Measurements from ENCODE around the gene WDR45B. TPM values are rescaled to one million over a fixed set of nuclear protein-coding genes. Genes with fewer than 3 reads are reported as not detected.

Gene WDR45B
- total RNA-seq, 1 experiment from 2014 or later: 110 TPM

- Histone ChIP-seq H2BK12ac (ENCODE audit: insufficient read length, low read depth, low read length) (no peak overlapping the region), H3K23me2 (ENCODE audit: insufficient read length, low read depth, low read length, poor library complexity, severe bottlenecking) (no peaks in the 10 kb centered on the region), H4K20me1 (ENCODE audit: control insufficient read depth, insufficient read depth, insufficient read length) (no peaks in the 10 kb centered on the region), H3K18ac (ENCODE audit: insufficient read length, low read depth, low read length) (no peak overlapping the region), H3K56ac (ENCODE audit: insufficient read length, low read depth, low read length) (no peak overlapping the region), H3K4me2 (ENCODE audit: insufficient read depth, insufficient read length, low read length) (no peak overlapping the region), H3K9ac (ENCODE audit: extremely low read depth, insufficient read length, low read length) (no peak overlapping the region), H2BK120ac (ENCODE audit: low read depth, low read length, poor library complexity, severe bottlenecking) (no peak overlapping the region), H3K27ac (ENCODE audit: insufficient read length, low read depth, low read length) (no peak overlapping the region), H3K27me3 (ENCODE audit: insufficient read depth, low read length) (no peaks in the 10 kb centered on the region), H4K5ac (ENCODE audit: insufficient read length, low read depth, low read length) (no peak overlapping the region), H3K4me1 (ENCODE audit: insufficient read depth, low read length) (no peaks in the 10 kb centered on the region), H3K23ac (ENCODE audit: insufficient read length, low read depth, low read length) (no peak overlapping the region), H2BK5ac (ENCODE audit: insufficient read length, low read length) (no peak overlapping the region), H2BK20ac (ENCODE audit: low read depth, low read length, poor library complexity, severe bottlenecking) (no peak overlapping the region), H3K79me2 (ENCODE audit: insufficient read depth, low read length) (peaks cover 20% of the 10 kb centered on the region), H3T11ph (ENCODE audit: low read length) (no peak overlapping the region), H4K8ac (replicated peaks; ENCODE audit: insufficient read length, low read depth, low read length) (no peak overlapping the region), H2BK15ac (ENCODE audit: low read depth, low read length) (no peak overlapping the region), H2AK5ac (ENCODE audit: insufficient read length, low read length) (no peak overlapping the region), H2AFZ (ENCODE audit: low read length) (no peak overlapping the region), H3K79me1 (ENCODE audit: insufficient read depth, low read depth, low read length, poor library complexity, severe bottlenecking) (peaks cover 18% of the 10 kb centered on the region), H3K4ac (ENCODE audit: low read depth, low read length) (no peak overlapping the region), H4K91ac (ENCODE audit: insufficient read length, low read depth, low read length) (no peak overlapping the region), H3K14ac (ENCODE audit: insufficient read depth, low read length) (no peak overlapping the region; the same call in 1 of the 2 replicates), H3K9me3 (ENCODE audit: control insufficient read depth, low read depth, low read length) (no peaks in the 10 kb centered on the region)
- Mint-ChIP-seq H3K4me3 (no peak overlapping the region), H3K9me3 (no peaks in the 10 kb centered on the region), H3K27ac (peak overlapping the region in 2 of 3 experiments; percentile 4 to 6; a peak in 2 of 7 replicates), H3K4me1 (peaks cover 3 to 9% of the 10 kb centered on the region in 2 experiments; a peak in 3 of 4 replicates), H3K27me3 (ENCODE audit: low read depth) (no peaks in the 10 kb centered on the region), H3K36me3 (ENCODE audit: insufficient read depth in 1 of 3, low read depth in 3 of 3) (peaks cover 28 to 71% (median 66%) of the 10 kb centered on the region in 3 experiments; a peak in 6 of 7 replicates)
- DNase-seq: no peak
- TF ChIP-seq, protein P1, sequence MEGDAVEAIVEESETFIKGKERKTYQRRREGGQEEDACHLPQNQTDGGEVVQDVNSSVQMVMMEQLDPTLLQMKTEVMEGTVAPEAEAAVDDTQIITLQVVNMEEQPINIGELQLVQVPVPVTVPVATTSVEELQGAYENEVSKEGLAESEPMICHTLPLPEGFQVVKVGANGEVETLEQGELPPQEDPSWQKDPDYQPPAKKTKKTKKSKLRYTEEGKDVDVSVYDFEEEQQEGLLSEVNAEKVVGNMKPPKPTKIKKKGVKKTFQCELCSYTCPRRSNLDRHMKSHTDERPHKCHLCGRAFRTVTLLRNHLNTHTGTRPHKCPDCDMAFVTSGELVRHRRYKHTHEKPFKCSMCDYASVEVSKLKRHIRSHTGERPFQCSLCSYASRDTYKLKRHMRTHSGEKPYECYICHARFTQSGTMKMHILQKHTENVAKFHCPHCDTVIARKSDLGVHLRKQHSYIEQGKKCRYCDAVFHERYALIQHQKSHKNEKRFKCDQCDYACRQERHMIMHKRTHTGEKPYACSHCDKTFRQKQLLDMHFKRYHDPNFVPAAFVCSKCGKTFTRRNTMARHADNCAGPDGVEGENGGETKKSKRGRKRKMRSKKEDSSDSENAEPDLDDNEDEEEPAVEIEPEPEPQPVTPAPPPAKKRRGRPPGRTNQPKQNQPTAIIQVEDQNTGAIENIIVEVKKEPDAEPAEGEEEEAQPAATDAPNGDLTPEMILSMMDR (conservative IDR thresholded peaks at IDR 0.05): no peak
- WGBS (ENCODE audit: extremely low coverage, insufficient read length, low lambda C conversion rate): no CpG with 5 or more reads among the region's 14 CpGs
Observed at GRCh38 chr17:82639628-82640027, 8.6 kb downstream of the WDR45B start.
